CD4-positive, alpha-beta T cell treated with Interleukin-10 for 1 hour (primary cell): ENCODE measurements around the gene SRPK3.
"Not testable (repeated sequence)": the region's sequence is repeated elsewhere in the genome, so short reads cannot be mapped to it uniquely, and the experiment has no call there.

ENCODE experiments used
- DNase-seq: peaks from one replicate; pipeline ENCODE4 v3.0.0-alpha.2; 2020

SRPK3 gene

GRCh38 chrX:153746991-153747390, 33.9 kb upstream of the SRPK3 start:
- DNase-seq, result not testable (repeated sequence)

DNA sequence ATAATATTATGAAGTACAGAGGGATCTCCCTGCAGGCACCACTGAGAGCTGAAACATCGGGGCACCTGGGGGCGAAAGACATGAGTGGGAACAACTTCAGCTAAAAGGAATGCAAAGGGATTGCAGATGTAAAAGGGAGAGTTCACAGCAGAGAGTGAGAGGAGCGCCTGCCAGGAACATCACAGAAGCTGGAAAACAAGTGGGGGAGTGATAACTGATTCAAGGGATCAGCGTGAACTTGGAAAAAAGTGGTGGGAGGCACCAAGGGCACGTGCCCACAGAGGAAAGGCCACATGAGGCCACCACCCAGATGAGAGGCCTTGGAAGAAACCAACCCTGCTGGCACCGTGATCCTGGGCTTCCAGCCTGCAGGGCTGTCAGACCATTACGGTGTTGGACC, 31.8 kb upstream of the SRPK3 start:
- not testable (repeated sequence) for DNase-seq

DNA sequence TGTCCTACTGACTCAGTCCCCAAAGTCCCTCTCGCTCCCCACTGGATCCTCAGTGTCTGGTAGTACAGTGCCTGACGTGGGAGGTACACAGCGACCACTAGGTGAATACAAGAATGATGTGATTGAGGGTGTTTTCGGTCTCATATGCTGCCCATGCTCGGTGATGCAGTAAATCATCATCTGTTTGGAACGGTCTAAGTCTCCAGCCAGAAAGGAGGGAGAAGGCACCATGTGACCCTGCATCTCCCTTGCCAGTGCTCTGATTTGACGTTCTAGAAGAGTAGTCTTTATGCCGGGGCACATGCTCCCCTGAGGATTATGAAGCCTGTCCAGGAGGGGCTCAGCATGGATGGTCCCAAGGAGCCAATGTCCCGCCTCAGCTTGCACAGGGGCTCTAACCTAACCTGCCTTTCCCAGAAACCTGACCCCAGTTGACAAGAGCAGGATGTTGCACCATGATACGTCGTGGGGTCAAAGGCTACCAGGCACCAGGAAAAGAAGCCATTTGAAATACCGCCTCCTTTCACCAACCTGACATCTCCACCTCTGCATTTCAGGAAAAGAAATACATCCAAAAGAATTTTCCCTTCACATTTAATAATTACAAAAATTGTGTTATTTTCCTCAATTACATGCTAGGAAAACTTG, 30.6 kb upstream of the SRPK3 start:
- DNase-seq, result no peak

- no peak for DNase-seq
Observed at GRCh38 chrX:153755136-153755535, 25.7 kb upstream of the SRPK3 start.

GRCh38 chrX:153761863-153762262, 19.0 kb upstream of the SRPK3 start:
- DNase-seq, result no peak

DNA sequence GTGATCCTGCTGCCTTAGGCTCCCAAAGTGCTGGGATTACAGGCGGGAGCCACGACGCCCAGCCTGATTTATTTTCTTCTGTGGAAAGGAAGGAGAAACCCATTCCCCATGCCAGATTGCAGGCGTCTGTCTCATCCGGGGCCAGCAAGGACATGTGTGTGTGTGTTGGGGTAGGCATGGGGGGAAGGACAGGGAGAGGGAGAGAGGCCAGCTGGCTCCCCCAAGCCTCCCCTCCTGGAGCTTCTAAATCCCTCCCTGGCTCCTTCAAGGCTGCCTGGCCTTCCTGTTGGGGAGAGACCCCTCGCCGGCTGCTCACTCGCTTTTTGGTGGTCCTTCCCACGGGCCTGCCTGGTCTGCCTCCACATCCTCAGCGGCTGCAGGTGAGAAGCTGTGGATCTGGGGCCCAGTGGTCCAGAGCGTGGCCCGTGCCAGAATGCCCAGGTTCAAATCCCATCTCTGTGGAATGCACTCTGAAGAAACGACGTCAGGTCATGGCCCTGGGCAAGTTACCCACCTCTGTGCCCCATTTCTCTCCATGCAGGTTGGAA, 18.1 kb upstream of the SRPK3 start:
- no peak for DNase-seq

GRCh38 chrX:153763298-153763932, 17.4 kb upstream of the SRPK3 start:
- DNase-seq, result no peak

GRCh38 chrX:153763989-153764755, 16.7 kb upstream of the SRPK3 start, which contains the start of gene PLXNB3:
PLXNB3 (plus strand) TSS chrX:153764249; CDS start chrX:153765536, 1,287 bp downstream.
- DNase-seq, result peak; percentile 78

DNA sequence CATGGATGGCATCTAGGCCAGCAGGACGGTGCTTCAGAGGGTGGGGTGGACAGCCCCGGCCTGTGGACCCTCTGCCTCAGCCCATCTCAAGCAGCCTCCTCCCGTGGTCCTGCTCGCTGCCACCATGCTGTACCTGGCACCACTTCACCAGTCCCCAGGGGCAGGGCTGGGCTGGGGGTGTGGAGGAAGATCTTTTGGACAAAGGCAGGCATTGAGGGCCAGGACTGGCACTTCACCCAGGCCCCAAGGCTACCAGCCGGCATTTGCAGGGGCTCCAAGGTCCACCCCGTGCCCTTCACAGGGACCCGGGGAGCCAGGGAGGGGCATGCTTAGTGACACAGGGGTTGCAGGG, 16.1 kb upstream of the SRPK3 start:
- DNase-seq, result no peak

DNA sequence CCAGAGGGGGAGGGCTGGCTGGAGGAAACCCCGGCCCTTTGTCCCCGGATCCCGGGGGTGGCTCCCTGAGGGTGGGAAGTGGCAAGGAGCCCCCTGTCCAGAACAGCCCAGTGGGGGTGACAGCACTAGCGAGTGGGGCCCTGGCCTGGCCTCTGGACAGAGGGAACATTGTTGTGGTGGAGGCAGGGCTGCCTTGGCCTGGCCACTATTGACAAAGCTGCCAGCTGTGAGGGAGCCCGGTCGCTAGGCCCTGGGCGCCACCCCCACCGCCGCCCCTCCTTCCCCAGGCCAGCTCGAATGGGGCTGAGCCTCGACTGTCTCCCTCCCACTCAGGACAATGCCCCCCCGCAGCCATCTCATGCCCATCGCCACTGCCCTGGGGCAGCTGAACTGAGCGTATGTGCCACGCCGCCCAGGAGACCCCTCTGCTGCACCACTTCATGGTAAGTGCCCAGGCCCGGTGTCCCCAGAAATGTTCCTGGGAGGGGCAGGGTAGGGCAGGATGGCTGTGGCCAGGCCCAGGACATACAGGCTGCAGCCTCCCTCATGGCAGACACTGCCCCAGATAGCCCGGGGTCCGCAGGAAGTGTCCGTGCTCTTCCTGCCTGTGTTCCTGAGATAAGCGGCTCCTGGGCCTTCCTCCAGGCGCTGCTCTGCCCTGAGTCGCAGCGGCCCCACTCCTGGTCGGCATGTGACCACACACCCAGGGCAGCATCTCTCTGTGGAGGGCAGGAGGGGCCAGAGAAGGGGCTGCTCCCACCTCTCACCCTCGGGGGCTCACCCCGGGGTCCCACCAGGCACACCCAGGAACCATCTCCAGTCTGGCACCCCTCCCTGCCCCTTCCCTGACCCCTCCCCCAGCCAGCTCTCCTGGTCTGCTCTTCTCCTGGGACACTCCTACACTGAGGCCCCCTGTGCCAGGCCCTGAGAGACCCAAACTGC, 15.4 kb upstream of the SRPK3 start:
- no peak for DNase-seq

- no peak for DNase-seq
Observed at GRCh38 chrX:153766098-153766817, 14.6 kb upstream of the SRPK3 start.

GRCh38 chrX:153766871-153767673, 13.8 kb upstream of the SRPK3 start:
- DNase-seq, result no peak

GRCh38 chrX:153767674-153768055, 13.2 kb upstream of the SRPK3 start:
- DNase-seq, result no peak

DNA sequence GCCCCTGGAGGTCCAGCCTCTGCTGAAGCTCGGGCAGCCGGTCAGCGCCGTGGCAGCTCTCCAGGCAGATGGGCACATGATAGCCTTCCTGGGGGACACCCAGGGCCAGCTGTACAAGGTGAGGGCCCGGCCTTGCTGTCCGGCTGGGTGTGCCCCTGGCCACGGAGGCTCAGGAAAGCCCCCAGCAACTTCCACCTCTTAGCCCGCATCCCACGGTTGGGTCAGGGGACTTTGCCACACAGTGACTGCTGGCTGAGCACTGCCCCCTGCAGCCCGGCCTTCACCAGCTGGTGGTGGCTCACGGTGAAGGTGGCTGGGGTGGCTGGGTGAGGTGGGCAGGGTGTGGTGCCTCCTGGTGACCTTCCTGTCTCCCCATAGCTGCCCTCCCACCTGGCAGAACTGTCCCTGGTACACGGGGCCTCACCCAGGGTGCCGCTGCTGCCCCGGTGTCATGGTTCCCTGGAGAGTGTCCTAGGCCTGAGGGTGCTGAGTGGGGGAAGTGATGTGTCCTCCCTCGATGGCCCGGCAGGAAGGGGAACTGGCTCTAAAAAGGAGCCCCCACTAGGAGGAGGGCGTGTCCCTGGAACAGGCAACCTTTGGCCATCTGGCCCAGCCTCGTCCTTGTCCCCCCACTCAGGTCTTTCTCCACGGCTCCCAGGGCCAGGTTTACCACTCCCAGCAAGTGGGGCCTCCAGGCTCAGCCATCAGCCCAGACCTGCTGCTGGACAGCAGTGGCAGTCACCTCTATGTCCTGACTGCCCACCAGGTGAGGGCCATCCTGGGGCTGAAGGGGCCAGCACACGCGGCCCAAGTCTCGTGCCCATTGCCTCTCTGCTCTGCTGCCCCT, 12.3 kb upstream of the SRPK3 start:
- DNase-seq, result no peak

DNA sequence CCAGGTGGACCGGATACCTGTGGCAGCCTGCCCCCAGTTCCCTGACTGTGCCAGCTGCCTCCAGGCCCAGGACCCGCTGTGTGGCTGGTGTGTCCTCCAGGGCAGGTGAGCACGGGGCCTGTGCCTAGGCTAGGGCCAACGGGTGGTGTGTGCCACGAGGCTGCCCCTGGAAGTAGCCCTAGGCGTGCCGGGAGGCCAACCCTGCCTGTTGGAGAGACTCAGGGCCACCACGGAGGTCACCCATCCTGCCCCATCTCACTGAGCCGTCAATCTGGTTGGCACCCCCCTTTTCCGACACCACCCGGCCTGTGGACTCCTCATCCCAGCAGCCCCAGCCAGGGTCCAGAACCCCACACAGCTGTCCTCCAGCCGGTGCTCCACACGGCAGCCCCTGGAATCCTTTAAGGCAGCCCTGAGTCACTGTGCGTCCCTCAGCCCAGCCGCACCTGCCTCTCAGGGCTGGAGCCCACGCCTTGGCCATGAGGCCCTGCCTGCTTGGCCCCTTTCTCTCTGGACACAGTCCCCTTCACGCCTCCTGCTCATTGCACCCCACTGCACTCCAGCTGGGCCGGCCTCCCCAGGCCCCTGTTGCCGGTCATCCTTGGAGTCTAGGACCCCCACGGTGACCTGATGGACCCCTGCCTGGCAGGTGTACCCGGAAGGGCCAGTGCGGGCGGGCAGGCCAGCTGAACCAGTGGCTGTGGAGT, 11.5 kb upstream of the SRPK3 start:
- DNase-seq, result no peak

DNA sequence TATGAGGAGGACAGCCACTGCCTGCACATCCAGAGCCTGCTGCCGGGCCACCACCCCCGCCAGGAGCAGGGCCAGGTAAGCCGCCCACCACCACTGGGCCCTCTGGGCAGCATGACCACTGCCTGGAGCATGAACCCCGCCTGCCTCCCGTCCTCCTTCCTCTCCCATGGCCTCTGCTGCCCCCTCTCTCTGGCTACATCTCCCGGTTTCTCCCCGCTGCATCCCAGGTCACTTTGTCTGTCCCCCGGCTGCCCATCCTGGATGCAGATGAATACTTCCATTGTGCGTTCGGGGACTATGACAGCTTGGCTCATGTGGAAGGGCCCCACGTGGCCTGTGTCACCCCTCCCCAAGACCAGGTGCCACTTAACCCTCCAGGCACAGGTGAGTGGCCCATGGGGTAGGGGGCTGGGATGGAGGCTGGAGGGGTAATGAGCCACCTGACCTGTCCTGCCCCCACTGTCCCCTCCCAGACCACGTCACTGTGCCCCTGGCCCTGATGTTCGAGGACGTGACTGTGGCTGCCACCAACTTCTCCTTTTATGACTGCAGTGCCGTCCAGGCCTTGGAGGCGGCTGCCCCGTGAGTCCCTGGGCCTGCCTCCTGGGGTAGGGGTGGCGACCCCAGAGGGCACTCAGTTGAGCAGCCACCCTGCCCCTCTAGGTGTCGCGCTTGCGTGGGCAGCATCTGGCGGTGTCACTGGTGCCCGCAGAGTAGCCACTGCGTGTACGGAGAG, 10.8 kb upstream of the SRPK3 start:
- DNase-seq, result no peak

GRCh38 chrX:153770601-153771414, 10.0 kb upstream of the SRPK3 start:
- no peak for DNase-seq
